MM.1S (cell line): ENCODE measurements around the gene BLCAP.

Experiments used
- EZH2 ChIP-seq: fragments of 300-600 bp; sonication (generic); optimal IDR thresholded peaks from 2 replicates; pipeline ENCODE3; 2017; ENCODE audit warnings: low read depth, mild to moderate bottlenecking, antibody characterized with exemption, low read length, mixed read lengths
- EZH2phosphoT487 ChIP-seq: fragments of 300-600 bp; sonication (generic); IDR thresholded peaks from 2 replicates; pipeline ENCODE4 v1.6.1; 2018; ENCODE audit warnings: antibody characterized with exemption, low read length
- TF ChIP-seq, protein P1 (sequence below): fragments of 300-600 bp; sonication (generic); IDR thresholded peaks from 2 replicates; pipeline ENCODE4 v1.5.1; 2016; ENCODE audit warnings: antibody characterized with exemption, low read length, mixed read lengths

DNA sequence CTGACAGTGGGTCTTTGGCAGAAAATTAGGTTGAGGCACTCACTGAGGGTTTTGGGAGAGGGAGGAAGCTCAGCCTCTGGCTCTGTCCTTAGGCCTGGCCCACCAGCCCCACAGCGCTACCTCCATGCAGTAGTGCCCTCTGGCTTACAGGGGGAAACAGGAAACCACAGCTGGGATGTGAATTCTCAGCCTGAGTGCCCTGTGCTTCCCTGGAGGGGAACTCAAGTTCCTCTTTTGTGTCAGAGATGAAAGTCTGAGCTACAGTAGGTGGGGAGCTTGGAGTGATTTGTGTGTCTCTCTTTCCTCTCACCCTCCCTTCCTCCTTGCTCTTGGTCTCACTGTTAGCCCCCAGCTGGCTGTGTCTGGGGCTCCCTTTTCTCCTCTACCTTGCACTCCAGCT is 48.2 kb upstream of the BLCAP start:
- TF ChIP-seq, protein P1, sequence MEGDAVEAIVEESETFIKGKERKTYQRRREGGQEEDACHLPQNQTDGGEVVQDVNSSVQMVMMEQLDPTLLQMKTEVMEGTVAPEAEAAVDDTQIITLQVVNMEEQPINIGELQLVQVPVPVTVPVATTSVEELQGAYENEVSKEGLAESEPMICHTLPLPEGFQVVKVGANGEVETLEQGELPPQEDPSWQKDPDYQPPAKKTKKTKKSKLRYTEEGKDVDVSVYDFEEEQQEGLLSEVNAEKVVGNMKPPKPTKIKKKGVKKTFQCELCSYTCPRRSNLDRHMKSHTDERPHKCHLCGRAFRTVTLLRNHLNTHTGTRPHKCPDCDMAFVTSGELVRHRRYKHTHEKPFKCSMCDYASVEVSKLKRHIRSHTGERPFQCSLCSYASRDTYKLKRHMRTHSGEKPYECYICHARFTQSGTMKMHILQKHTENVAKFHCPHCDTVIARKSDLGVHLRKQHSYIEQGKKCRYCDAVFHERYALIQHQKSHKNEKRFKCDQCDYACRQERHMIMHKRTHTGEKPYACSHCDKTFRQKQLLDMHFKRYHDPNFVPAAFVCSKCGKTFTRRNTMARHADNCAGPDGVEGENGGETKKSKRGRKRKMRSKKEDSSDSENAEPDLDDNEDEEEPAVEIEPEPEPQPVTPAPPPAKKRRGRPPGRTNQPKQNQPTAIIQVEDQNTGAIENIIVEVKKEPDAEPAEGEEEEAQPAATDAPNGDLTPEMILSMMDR, result no peak
- TF ChIP-seq EZH2, result no peak
- TF ChIP-seq EZH2phosphoT487, result no peak
